DMS114 treated with DMSO at 0.1 percent for 48 hours (cell line): Measurements from ENCODE around the gene BICC1.

Experiments
- DNase-seq: peaks from one replicate; lab custom pipeline; 2025; ENCODE audit not compliant: unreplicated experiment; lab: John Stamatoyannopoulos, UW

The BICC1 gene

DNA sequence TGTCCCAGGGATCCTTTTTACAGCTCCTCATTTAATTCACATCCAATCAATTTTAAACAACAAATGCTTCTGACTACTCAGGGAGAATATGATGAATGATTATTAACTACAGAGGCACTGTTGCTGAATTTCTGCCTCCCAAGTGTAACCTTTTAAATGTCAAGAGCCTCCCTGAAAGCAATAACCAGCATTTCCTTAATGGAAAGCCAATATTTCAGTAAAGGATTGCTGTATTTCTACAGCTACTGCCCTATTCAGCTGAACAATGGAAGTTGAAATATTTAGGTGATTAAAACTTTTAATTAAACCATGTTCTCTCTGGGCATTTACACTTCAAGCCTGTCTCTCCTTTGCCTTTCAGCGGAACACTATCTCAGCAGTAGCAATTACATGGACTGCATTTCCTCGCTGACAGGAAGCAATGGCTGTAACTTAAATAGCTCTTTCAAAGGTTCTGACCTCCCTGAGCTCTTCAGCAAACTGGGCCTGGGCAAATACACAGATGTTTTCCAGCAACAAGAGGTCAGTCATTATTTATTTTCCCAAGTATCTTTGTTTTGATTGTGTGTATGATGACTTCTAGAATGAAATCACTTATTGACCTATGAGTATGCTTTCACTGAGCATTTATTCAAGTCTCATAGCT, 304.7 kb downstream of the BICC1 start:
- DNase-seq, result no peak

DNA sequence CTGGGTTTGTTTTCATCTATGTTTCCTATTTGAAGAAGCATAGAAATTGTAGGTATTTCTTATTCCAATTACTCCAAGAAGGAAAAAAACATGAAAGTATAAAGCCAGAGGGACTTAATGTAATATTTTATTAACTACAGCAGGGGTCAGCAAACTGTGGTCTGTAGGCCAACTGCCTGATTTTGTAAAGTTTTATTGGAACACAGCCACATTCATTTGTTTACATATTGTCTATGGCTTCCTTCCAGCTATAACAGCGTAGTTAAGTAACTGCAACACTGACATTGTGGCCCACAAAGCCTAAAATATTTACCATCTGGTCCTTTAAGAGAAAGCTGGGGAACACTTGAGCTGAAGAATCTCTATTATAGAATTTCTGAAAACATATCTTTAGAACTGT, 306.2 kb downstream of the BICC1 start:
- no peak for DNase-seq

DNA sequence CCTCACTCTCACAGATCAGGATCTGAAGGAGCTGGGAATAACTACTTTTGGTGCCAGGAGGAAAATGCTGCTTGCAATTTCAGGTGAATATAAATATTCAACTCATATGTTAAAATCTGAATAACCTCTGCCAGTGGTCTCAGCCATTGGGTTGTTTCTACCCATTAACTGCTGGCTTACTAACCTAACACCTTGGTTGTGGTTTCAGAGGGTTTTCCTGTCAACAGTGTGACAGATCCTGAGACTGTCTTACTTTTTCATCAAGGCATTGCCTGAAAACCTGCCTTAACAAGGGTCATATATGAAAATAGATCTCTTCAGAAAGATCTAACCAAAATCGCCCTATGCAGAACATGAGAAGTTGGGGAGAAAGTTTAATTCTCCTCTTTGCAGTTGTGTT, 307.7 kb downstream of the BICC1 start:
- DNase-seq, result no peak

DNA sequence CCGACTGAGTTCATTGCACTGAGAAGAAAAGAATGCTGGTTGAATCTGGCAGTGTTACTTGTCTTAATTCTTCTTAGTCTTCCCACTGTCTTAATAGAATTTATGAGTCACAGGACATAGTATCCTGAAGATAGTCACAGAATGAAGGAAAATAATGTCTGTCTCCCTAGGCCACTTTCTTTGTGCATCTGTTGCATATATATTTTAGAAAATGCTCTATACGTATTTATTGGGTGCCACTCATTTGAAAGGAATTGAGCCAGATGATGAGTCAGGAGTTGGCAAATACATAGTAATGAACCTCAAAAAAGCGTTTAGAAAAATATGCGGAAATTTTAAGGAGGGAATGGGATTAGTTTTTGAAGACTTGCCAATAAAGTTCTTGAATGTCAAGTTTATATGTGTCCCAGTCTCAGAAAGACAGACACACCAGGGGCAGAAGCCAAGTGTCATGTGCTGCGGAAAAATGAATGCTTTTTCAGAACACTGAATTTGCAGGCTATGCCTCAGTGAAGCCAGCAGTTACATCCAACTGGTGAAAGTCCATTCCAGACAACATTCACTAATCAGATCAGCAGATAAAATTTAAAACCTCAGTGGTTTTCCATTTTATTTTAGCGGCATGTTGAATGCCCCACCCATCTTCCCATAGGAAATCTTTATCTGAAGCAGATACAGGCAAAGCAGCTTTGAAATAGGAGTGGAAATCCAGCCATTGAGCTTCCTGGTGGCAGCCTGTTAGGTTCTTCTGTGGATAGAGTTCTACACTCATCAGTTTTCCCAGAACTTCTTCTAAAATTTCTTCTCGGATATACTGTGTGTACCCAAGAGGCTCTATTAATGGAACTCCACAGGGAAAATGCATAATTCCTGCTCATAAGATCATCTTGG, 308.4 kb downstream of the BICC1 start:
- no peak for DNase-seq

DNA sequence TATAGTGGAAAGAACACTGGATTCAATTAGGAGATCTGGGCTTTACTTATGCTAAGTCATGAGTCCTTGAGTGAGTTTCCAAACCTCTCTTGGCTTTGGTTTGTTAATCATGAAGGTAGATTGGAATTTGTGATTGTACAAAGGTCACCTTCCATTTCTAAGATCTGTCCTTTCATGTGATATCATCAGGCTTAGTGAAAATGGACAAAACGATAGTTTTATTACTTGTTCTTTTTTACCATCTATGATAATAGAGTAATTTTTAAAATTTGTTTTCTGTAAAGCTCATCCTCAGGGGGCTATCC, 309.0 kb downstream of the BICC1 start:
- DNase-seq, result no peak

DNA sequence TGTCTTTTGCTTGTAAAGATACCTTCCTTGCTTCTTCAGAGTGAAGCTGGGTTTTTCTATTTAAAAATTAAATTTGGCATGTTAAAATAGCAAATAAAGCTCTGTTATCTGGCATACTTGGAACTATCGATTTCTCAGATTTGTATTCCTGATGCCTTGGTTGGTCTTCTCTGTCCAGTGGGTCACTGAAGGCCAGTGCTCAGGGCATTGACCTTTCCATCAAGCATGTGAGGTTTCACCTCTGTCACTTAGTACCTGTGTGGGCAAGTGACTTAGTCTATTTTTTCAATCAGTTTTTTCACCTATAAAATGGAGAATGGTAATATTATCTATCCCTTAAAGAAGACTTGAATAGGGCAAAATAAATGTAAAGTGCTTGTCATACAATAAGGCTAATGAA, 311.3 kb downstream of the BICC1 start:
- no peak for DNase-seq

DNA sequence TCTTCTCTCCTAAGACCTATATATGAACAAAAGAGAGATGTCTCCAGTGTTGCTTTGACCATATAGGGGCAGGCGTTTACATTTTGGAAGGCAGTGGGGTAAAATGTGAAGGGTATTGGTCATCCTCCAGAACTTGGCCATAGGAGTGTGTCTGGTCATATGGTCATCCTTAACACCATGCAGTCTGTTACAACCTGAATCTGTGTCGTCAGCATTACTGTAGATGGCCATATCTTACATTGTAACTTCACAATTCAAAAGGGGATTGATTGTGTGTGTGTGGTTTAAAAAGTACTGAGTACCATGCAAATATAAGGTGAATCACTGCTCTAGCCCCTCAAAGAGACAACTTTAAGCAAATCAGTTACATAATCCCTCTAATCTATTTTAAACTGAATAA, 311.7 kb downstream of the BICC1 start:
- no peak for DNase-seq

DNA sequence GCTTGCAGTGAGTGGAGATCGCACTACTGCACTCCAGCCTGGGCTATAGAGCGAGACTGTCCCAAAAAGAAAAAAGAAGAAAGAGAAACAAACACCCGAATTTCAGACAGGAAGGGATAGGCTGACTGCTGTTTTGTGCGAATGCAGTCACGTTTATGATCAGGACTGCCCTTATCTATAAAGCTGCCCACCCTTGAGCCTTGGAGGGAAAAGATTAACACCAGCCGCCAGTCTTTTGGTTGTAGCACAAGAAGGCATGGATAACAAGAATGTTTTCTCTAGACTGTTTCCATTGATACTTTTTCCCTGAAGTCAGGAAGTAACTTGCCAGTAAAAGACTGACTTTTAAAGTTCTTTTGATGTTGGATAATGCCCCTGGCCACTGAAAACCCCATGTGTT, 314.0 kb downstream of the BICC1 start:
- no peak for DNase-seq

DNA sequence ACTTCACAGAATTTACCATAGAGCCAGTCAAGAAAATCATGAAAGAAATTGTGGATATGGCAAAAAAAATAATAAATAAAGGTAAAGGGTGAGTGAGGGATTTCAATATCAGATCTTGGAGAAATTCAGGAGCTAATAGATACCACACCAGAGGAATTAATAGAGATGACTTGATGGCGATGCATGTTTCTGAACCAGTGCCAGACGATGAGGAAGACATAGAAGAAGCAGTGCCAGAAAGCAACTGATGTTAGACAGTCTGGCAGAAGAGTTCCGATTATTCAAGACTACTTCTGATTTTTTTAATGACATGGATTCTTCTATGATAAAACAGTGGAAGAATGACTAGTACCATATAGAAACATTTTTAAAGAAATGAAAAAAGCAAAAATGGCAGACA, 314.7 kb downstream of the BICC1 start:
- DNase-seq, result no peak

DNA sequence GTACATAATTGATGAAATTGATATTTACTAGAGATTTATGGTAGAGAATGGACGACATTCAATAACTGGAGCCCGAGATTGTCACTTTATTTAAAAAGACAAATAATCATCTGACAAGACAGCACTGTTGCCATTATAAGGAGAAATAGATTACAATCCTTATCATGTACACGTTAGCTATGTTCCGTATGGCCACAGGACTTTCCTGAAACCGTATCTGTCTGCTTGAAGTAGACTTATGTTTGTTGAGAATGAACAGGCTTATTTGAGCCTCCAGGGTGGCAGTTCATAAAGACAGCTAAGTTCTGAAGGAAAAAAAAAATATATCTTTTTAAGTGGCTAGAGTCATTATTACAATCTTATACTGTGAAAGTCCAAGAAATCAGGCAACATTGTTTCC, 317.2 kb downstream of the BICC1 start:
- no peak for DNase-seq

DNA sequence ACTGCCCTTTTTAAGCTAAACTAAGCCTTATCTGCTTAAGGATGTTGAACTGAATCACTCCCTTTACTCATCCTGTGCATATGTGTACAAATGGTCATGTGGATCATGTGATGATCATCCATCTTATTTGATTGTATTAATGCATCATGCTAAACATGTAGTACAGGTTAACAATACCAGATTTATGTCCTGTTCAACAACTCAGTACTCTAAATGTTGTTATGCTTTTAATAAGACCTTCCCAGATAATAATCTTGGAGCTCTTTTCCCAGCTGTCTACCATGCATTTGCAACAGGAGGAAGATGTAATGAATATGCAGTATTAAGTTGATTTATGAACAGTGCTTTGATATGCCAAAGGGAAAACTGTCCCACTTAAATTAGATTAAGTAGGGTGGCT, 318.0 kb downstream of the BICC1 start:
- DNase-seq, result no peak

DNA sequence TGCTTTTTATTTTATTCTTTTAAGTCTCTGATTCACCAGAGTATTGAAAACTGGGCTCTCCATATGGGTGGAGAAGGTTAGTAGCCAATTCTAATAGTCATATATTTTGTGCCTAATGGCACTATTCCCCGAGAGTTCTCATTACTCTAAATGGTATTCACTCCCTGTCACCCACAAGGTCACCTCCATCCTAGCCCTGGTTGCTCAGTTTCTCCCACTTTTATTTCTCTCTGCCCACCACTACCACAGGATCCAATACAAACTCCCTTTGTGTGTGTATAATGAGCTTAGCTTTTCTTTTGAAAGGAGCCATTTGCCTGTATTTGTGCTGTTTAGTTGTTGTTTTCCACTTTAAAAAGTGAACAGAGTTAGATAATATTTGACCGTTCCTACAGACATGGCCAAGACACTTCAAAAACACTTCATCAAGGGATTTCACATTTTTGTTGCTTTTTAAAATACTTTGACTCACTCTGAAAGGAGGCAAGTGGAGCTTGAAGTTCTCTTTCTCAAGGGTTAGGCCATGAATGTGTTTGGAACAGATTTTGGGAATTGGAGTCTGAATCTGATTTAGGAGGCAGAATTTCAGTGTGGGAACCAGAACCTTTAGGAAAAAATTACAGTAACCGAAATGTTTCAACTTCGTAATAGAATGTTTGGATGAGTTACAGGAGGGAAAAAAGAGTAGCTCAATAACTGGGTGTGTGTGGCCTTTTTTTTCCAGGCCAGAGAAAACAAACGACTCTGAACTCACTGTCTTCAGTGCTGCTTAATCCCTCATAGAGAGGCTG, 321.3 kb downstream of the BICC1 start:
- no peak for DNase-seq

DNA sequence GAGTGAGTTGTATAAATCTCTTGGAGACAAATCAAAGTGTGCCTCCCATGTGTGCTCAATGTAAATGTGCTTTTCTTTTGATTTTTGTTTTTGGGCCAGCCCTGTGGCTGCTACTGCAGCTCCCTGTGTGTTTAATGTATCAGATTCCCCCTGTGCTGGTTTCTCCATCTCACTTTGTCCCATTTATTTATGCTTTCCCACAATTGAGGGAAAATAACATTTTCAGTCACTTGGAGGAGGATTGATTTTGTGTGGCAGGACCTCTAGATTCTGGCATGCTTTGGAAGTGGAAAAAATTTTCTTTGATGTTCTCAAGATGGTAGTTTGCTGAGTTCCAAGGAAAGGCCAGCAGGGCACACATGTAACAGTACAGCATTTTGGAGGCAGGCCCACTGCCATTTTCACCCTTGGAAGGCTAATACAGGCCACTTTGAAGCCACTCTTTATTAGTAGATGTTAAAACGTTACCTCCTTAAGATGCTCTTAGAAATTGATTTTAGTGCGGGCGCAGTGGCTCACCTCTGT, 323.6 kb downstream of the BICC1 start:
- no peak for DNase-seq

DNA sequence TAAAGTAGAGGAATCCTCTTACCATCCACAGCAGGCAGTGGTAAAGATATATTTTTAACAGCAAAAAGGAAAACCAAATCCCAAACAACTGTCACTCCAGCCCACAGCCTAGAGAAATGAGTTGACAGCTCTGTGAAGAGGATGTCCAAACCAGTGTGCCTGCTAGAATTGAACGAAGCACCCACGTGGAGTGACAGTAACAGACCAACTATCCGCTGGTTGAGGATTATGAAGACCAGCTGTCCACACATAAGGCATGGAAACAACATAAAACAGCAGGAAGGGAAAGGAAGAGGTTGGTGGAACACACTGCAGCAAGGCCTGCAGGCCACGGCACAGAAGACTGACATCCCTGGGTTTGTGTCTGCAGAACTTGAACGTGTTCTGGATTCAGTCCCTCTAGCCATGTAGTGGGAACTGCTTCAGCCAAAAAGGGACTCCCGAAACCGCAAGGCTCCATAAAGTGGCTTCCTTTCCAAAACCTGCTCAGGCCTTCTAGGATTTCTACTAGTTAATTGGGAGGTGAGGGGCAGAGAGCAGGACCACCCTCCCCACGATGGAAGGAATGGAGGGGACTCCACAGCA, 324.4 kb downstream of the BICC1 start:
- DNase-seq, result no peak

DNA sequence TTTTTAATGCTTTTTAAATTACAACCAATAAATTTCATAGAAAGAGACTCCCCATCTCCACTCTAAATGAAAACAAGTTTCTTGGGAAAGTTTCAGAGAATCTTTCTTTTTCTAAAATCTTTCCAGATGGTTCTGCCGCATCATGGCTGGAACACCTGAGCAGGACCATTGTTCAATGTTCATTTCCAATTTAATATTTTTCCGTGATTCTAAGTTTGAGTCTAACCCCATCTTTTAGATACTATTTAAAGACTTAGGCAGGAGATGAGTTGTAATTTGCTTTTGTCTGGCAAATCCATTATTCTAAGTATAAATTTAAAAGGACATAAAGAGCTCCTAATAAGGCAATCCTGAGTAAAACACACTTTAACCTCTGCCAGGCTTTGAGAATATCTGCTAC, 325.2 kb downstream of the BICC1 start:
- DNase-seq, result no peak

DNA sequence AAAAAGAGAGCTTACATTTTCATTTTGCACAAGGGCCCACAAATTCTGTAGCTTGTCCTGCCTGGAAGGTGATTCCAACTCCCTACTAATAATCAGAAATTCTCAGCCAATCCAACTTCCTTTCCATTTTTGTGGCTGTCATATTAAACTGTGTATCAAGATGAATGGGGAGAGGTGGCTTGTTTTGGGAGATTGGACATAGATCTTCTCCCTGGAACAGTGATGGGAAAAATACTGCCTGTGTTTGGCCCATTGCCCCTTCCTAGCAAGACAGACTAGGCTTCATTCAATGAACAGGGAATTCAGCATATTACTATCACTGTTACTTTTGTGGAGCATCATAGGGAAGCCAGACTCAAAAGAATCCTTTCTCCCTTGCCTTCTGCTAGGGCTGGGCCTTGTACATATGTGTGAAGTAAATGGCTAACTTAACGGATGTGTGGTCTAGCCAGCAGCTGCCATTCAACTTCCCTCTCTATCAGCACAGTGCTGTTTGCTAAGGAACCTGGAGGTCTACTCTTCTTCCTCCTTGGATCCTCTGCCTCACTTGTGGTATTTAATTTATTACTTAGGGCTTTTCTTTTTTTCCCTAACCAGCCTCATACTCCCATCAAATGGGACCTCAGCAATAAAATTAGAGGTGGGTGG, 326.0 kb downstream of the BICC1 start:
- DNase-seq, result no peak

DNA sequence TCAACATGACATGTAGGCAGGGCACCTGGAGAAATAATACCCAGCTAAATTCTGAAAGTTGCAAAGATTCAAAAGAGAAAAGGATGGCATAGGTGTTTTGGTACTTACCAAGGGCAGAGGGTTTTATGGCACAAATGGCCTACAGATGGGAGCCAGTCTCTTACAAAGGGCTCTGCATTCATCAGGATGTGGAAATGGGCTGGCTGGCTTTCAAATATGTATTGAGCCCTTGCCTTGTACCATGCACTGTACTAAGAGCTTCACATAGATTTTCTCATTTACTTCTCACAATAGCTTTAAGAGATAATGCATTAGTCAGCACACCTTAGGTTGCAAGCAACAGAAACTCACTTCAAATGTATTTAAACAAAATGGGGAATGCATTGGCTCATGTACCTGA, 327.1 kb downstream of the BICC1 start:
- DNase-seq, result no peak

DNA sequence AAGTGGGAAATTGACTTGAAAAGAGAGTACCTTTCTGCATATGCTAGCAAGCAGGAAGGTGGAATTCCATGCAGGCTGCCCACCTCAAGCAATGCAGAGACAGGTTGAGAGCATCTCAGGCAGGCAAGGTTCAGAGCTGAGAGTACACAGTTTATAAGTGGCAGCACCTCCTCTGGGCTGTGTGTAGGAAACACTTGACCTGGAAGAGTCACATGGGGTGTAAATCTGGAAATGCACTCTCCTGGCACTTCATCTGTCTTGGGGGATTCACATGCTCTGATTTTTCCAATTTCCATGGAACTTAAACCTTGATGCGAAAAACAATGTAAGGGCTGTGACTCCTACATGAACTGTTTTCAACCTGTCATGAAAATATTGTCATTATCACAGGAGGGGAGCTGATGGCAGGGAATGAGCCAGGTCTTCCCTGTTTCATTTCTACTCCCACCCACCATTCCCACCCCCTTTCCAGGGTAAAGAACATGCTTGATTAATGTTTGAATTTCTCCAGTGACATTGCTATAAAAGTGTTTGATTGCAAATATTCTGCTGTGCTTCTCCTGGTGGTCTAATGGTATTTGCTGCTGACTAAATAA, 328.3 kb downstream of the BICC1 start:
- no peak for DNase-seq

DNA sequence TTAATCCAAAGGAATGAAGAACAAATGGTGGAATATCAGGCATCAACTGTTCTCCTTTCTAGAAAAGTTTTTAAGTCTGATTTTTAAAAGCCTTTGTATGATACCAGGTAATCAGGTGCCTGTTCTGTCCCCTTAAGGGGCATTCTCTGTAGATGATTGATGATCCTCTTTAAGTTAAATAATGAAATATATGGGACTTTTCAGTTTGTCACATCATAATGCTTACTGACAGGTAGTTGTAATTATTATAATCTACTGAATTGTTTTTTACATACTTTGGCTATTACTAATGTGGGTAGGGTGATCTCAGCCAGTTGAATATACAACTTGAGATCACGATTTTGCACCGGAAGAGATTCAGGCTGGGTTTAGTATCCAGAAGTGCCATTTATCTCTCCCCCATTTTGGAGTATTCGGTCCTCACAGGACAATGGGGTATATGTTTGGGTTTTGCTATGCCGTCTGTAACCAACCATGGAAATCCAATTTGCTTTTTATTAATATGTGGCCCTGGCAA, 330.2 kb downstream of the BICC1 start:
- DNase-seq, result no peak

DNA sequence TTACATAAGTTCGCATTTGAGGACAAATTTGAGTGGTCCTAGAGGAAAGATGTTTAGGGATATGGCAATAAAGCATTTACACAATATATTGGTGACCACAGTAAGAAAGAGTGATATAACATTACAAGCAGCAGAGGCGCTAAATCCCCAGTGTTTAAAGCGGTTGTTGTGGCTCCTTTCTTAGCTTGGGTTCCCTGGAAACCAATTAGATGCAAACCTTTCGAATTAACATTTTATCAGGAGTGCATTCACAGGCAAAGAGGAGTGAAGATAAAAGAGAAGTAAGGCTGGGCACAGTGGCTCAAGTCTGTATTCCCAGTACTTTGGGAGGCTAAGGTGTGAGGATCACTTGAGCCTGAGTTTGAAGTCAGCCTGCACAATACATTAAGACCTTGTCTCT, 331.1 kb downstream of the BICC1 start:
- no peak for DNase-seq
